Testis (tissue), 2 donors: Measurements from ENCODE around the gene COLGALT1.

Experiments
- POLR2A ChIP-seq: fragments of 450-650 bp; IDR thresholded peaks from one replicate; pipeline ENCODE4 v1.6.1; 2017; ENCODE audit warnings: antibody characterized with exemption, mild to moderate bottlenecking, moderate library complexity
- TF ChIP-seq, protein P1 (sequence below), 3 experiments: fragments of 450-650 bp in 2 of 3; fragments of 200-600 bp in 1 of 3; sonication (generic) in 1 of 3; IDR thresholded peaks; one replicate each; pipeline ENCODE4 v1.5.1; 2016 to 2019; ENCODE audit warnings: antibody characterized with exemption in 3 of 3, mild to moderate bottlenecking in 2 of 3, moderate library complexity in 1 of 3

DNA sequence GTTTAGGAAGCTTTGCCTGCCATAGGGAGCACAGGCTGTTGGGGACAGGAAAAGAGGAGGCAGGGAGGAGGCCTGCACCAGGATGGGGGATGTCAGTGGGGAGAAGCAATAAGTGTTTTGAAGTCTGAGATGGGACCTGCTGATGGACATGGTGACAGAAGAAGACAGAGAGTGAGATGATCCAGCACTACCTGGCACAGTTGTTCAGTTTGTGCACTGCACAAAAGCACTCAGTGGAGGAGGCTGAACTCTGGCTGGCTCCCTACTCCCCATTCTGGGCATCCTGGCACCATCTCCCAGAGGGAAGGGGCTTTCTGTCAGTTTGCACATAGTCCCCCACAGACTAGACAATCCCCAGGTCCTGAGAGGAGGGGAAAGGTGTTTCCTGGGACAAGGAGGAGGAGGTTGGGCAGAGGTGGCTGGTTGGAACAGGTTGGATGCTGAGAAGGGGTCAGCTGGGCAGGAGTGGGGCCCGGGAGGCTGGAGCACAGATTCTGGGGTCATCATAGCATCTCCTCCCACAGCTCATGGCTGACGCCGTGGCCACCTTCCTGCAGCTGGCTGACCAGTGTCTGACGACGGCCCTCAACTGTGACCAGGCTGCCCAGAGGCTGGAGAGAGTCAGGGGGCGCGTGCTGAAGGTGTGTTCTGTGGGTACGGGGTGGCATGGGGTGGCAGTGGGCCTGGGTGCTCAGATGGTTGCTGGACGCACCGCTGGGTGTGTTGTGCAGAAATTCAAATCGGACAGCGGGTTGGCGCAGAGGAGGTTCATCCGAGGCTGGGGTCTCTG, 12.5 kb upstream of the COLGALT1 start:
- TF ChIP-seq, protein P1, sequence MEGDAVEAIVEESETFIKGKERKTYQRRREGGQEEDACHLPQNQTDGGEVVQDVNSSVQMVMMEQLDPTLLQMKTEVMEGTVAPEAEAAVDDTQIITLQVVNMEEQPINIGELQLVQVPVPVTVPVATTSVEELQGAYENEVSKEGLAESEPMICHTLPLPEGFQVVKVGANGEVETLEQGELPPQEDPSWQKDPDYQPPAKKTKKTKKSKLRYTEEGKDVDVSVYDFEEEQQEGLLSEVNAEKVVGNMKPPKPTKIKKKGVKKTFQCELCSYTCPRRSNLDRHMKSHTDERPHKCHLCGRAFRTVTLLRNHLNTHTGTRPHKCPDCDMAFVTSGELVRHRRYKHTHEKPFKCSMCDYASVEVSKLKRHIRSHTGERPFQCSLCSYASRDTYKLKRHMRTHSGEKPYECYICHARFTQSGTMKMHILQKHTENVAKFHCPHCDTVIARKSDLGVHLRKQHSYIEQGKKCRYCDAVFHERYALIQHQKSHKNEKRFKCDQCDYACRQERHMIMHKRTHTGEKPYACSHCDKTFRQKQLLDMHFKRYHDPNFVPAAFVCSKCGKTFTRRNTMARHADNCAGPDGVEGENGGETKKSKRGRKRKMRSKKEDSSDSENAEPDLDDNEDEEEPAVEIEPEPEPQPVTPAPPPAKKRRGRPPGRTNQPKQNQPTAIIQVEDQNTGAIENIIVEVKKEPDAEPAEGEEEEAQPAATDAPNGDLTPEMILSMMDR (IDR thresholded peaks at IDR 0.05): no peak
- TF ChIP-seq POLR2A: no peak
